ENCODE results near the gene RAET1G.
A peak's percentile ranks its signal among the peaks of the same experiment; 100 is the strongest.
"Not testable (repeated sequence)": the region's sequence is repeated elsewhere in the genome, so short reads cannot be mapped to it uniquely, and the experiment has no call there.

Gene RAET1G, protein sequence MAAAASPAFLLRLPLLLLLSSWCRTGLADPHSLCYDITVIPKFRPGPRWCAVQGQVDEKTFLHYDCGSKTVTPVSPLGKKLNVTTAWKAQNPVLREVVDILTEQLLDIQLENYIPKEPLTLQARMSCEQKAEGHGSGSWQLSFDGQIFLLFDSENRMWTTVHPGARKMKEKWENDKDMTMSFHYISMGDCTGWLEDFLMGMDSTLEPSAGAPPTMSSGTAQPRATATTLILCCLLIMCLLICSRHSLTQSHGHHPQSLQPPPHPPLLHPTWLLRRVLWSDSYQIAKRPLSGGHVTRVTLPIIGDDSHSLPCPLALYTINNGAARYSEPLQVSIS

GRCh38 chr6:149922642-149923326 is at the start of gene RAET1G:
Gene RAET1G, minus strand, starts transcription at chr6:149923121. Its CDS starts 111 bp downstream, at chr6:149923010.
- DNase-seq (ENCODE audit: low read depth in 2 of 2): peak; percentile 87 to 89

DNA sequence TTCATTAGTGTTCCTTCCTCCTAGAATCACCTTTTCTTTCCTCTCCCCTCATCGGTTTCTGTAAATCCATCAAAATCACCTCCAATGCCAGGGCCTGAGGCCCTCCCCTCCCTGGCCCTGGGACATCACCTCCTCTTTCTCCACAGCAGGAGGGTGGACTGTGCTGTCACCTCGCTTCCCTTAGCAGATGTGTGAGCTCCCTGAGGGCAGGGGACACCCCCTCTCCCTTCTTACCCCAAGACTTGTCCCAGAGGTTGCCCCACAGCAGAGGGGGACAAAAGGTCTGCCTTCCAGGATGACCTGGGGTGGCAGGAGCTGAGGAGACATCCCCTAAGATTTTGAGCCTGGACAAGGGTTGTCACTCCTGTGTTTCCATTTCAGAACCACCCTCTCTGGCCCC is 46.7 kb upstream of the RAET1G start:
- no peak for DNase-seq (ENCODE audit: low read depth in 2 of 2)

GRCh38 chr6:149968909-149969308 is 46.0 kb upstream of the RAET1G start:
- DNase-seq (ENCODE audit: low read depth in 2 of 2): not testable (repeated sequence)

DNA sequence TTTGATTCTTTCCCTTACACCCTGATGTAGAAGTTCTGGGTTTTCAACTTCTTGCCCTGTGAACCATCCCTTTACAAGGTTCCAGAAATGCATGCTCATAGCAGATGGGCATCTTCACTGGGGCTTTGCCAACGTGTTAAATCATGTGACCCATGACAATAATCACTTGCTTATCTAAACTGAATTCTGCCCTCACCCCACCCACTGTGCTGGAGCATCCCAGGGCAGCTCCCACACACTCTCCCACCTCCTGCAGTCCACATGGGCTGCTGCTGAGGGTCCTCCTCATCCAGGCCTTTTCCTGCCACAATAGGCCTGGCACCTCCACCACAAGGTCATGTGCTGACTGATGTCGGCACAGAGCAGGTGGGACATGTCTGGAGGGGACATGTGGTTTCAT is 45.1 kb upstream of the RAET1G start:
- DNase-seq (ENCODE audit: low read depth in 2 of 2): not testable (repeated sequence)

DNA sequence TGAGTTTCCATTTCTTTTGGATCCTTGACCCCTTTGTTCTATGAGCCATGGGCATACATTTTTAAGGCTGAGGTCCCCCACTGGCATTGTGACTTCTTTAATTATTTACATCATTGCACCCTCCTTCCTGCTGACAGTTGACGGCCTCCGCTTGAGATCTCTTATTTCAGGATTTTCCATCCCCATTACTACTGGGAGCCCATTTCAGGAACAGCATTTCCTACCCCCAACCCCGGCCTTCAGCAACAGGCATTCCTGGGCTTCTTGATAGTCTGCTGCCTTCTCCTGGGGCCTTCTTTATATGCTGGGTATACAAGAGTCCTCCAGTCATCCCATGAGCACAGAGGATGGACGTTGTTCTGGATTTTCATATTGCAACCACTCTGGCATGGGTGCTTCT is 44.7 kb upstream of the RAET1G start:
- no peak for DNase-seq (ENCODE audit: low read depth in 2 of 2)

- DNase-seq (ENCODE audit: low read depth in 2 of 2): not testable (repeated sequence)
These were observed 43.4 kb upstream of the RAET1G start for GRCh38 chr6:149966319-149966718.

DNA sequence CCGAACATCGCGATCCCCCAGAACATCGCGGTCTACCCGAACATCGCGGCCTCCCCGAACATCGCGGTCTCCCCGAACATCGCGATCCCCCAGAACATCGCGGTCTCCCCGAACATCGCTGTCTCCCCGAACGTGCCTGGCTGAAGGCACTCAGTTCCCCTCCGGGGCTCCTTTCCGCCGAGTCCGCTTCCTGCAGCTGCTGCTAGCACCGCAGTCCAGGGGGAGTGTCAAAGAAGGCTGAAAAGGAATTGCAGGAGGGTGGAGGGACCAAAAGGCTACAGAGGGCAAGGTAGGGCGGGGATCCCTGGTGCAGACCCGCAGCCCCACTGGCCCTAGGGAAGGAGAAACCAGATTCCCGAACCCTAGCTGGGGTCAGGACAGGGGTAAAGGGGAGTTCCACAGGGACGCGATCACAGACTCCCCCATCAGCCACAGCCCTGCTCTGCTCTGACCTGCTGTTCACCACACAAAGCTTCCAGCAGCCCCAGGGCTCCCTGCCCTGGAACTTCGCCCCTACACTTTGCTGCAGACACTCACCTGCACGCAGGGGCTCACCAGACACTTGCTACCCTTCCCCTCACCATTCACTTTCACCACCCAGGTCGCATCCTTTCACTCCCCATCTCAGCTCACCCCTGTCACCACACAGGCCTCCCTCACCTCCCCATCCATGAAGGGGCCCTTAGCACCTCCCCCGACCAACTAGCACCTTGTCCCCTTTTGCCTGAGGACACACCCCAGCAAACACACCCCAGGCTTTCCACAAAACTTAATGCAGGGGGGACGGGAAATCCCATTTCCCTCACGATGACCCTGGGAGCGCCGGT is 42.5 kb upstream of the RAET1G start:
- DNase-seq (ENCODE audit: low read depth in 2 of 2): no peak

DNA sequence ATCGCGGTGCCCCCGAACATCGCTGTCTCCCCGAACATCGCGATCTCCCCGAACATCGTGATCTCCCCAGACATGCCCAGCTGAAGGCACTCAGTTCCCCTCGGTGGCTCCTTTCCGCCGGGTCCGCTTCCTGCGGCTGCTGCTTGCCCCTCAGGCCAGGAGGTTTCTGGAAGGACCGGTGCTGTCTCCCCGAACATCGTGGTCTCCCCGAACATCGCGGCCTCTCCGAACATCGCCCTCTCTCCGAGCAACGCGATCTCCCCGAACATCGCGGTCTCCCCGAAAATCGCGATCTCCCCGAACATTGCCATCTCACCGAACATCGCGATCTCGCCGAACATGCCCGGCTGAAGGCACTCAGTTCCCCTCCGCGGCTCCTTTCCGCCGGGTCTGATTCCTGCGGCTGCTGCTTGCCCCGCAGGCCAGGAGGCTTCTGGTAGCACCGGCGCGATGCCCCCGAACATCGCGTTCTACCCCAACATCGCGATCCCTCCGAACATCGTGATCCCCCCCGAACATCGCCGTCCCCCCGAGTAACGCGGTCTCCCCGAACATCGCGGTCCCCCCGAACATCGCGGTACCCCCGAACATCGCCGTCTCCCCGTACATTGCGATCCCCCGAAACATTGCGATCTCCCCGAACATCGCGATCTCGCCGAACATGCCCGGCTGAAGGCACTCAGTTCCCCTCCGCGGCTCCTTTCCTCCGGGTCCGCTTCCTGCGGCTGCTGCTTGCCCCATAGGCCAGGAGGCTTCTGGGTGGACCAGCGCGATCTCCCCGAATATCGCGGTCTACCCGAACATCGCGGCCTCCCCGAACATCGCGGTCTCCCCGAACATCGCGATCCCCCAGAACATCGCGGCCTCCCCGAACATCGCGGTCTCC is 41.6 kb upstream of the RAET1G start:
- no peak for DNase-seq (ENCODE audit: low read depth in 2 of 2)

GRCh38 chr6:149963462-149964307 is 40.8 kb upstream of the RAET1G start, which contains the start of gene ULBP1:
Gene ULBP1, plus strand, starts transcription at chr6:149963943. Its CDS starts 107 bp downstream, at chr6:149964050.
- DNase-seq (ENCODE audit: low read depth in 2 of 2): peak; percentile 83 to 86

- DNase-seq (ENCODE audit: low read depth in 2 of 2): peak; percentile 26 to 28
These were observed 40.2 kb upstream of the RAET1G start for GRCh38 chr6:149963212-149963461.

- DNase-seq (ENCODE audit: low read depth in 2 of 2): no peak
These were observed 39.7 kb upstream of the RAET1G start for GRCh38 chr6:149962461-149963211.

DNA sequence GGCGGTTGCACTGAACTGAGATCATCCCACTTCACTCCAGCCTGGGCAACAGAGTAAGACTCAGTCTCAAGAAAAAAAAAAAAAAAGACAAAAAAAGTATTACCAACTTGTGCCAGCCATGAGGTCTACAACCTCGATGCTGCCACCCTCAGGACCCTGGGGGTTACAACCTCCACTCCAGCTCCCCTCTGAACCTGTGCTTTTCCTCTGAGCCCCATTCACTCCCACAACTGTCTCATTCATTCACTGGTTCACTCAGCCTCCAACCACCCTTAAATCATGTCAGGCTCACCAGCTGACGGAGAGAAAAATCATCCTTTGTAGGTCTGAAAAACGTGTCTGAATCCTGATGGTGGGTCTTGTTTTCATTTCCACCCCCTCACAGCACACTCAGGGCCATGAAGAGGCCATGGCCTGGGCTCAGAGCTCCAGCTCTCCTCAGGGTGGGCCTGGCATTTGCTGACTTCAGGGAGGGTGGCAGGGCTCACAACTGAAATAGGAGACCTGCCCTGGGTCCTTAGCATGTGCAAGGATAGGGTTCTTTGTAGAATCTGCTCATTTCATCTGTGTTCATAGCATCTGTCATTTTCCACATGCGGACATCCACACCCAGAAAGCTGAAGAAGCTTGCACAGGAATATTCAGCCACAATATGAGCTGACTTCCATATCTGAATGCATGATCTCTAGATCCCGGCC is 39.0 kb upstream of the RAET1G start:
- DNase-seq (ENCODE audit: low read depth in 2 of 2): no peak

DNA sequence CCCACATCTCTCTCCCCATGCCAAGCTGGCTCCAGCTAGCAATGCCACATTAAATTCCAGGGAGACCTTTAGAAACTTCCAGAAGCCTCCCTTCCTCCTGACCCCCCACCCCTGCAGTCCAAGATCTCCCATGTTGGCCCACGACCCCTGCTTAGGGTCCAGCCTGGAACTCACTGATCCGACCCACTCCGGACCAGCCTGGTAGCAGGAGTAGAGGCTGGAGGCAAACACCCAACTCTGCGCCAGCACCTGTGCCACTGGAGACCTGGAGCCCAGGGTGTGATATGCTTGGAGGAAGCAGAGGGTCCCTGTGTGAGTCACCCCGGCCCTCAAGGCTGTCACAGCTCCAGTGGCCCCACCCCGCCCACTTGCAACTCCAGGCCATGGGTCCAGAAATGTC is 37.6 kb upstream of the RAET1G start:
- no peak for DNase-seq (ENCODE audit: low read depth in 2 of 2)

DNA sequence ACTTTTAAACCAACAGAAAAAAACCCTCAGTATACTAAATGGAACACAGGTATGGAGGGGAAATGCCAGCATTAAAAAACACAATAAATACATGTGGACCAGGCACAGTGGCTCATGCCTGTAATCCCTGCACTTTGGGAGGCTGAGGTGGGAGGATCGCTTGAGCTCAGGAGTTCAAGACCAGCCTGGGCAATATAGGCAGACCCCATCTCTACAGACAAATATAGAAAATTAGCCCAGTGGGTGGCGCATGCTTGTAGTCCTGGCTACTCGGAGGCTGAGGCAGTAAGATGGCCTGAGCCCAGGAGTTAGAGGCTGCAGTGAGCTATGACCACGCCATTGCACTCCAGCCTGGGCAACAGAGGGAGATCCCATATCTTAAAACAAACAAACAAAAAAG is 36.9 kb upstream of the RAET1G start:
- DNase-seq (ENCODE audit: low read depth in 2 of 2): not testable (repeated sequence)

DNA sequence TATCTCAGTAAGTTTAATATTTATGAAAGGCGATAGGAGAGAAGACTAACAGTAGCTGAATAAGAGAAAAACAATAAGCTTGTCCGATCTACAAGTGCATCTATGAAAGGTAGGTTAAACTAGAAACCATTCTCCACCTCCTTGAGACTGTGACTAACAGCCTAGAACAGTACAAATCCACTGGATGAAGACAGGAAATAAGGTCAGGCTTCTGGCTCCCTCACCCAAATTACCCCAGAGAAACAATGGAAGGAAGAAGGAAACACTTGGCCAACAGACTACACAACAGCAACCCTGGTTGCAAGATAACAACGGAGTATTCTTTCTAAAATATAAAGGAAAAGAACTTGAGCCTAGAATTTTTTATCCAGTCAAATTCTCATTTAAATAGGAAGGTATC is 35.2 kb upstream of the RAET1G start:
- DNase-seq (ENCODE audit: low read depth in 2 of 2): not testable (repeated sequence)

DNA sequence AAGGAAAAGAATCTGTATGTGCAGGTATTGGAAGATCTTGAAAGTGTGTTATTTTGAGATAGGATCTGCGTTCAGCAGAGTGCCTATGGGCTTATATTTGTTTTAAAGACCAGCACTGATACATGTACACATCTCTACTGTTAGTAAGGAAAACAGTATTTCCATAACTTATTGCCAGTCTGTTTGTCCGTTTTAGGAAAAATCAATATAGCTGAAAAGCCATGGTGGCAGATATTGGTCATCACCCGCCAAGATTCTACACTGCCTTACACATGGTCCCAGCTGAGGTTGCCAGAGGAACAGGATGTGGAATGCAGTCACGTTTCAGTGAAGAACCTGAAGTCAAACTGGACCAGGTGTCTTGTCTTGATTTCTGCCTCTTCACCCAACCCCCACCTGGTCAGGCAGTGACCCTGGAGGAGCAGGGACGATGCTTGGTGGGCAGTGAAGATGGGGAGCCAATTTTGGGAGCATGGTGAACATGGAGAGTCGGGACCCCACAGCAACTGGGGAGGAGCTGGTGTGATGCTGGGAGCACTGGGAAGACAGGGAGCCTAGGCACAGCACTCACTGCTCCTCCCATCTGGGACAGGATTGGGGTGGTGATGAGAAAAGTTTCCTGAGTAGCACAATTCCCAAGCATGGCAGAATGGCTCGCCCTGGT is 32.9 kb upstream of the RAET1G start:
- DNase-seq (ENCODE audit: low read depth in 2 of 2): not testable (repeated sequence)

DNA sequence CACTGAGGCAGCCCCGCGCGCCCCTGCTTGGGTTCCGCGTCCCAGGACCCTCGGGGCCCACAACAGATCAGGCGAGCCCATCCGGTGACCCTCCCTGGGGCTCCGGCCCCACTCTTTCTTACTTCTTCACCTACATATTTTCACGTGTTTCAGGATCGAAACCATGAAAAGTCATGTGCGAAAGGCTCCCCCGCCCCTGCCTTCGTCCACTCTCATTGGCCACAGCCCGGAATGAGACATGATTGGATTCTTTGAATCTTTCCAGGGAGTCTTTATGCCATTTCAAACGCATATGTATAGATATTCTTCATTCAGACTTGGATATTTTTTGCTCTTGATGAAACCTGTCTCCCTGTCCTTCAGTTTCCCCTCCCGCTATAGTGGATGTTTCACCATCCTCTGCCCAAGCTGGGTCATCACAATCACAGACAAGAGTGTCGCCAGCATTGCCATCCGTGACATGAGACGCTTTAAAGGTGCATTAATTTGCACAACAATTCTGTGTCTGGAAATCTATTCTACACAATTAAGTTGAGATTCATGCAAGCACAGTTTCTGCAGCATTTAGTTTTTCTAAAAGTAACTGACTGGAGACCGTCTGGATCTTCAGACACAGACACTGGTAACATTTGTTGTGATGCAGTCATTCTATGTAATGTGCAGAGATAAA is 32.2 kb upstream of the RAET1G start:
- DNase-seq (ENCODE audit: low read depth in 2 of 2): not testable (repeated sequence)

DNA sequence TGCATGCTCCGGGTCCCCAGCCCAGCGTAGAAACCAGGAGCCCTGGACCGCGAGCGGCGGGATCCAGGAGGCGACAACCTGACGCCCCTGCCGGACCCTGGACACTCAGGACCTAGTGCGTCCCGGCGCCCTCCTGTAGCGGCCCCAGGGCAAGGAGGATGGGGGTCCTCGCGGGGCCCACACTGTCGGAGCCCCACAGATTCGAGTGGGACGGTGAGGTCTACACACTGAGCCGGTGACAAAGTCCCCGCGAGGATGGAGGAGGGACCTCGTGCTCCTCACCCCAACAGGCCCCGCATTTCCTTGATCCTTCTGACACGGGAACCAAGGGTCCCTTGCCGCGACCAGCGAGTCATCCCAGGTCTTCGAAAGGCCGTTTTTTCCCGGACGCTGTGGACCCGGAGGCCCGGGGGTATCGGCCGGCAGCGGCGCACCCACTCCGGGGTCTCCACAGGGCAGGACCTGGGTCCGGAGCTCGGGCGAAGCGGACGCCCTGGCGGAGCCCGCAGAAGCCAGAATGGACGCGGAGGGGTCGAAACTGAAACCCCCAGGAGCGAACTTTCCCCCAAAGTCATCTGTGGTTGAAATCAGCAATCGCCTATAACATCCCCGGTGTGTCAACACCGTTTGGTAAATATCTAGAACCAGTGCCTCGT is 31.5 kb upstream of the RAET1G start:
- DNase-seq (ENCODE audit: low read depth in 2 of 2): not testable (repeated sequence)

All from fibroblast of skin of left biceps (primary cell).